Neural progenitor cell (in vitro differentiated cells): ENCODE data around the gene NCOR2. TPM values are rescaled to one million over a fixed set of nuclear protein-coding genes. Genes with fewer than 3 reads are reported as not detected.

Experiments used
- DNase-seq: peaks from one replicate; pipeline ENCODE4 v3.0.0-alpha.2; 2016; ENCODE audit warnings: low spot score
- H2AFZ ChIP-seq: fragments of 200-600 bp; sonication (generic); replicated peaks from 2 replicates; pipeline ENCODE4 v1.6.1; 2016; ENCODE audit warnings: antibody characterized with exemption
- H3F3A ChIP-seq: fragments of 200-600 bp; sonication (generic); 2 replicates; pipeline ENCODE4 v1.6.1; 2016; ENCODE audit warnings: antibody characterized with exemption, low read depth
- H3K27ac ChIP-seq: fragments of 200-600 bp; sonication (generic); 2 replicates; pipeline ENCODE4 v1.5.1; 2016; ENCODE audit warnings: mild to moderate bottlenecking
- H3K27me3 ChIP-seq: fragments of 200-600 bp; sonication (generic); 2 replicates; pipeline ENCODE4 v1.6.1; 2016; ENCODE audit warnings: mild to moderate bottlenecking, moderate library complexity
- H3K36me3 ChIP-seq: fragments of 200-600 bp; sonication (generic); 2 replicates; pipeline ENCODE4 v1.5.1; 2016
- H3K4me1 ChIP-seq: fragments of 200-600 bp; sonication (generic); 2 replicates; pipeline ENCODE4 v1.6.1; 2016; ENCODE audit warnings: mixed run types
- H3K4me2 ChIP-seq: fragments of 200-600 bp; sonication (generic); 2 replicates; pipeline ENCODE4 v1.6.1; 2016
- H3K4me3 ChIP-seq: fragments of 200-600 bp; sonication (generic); 2 replicates; pipeline ENCODE4 v1.5.1; 2016
- H3K79me2 ChIP-seq: fragments of 200-600 bp; sonication (generic); 2 replicates; pipeline ENCODE4 v1.6.1; 2016; ENCODE audit warnings: low read depth
- H3K9ac ChIP-seq: fragments of 200-600 bp; sonication (generic); 2 replicates; pipeline ENCODE4 v1.6.1; 2016
- H3K9me3 ChIP-seq: fragments of 200-600 bp; sonication (generic); 2 replicates; pipeline ENCODE4 v1.5.1; 2016; ENCODE audit warnings: low read depth
- H4K20me1 ChIP-seq: fragments of 200-600 bp; sonication (generic); 2 replicates; pipeline ENCODE4 v1.6.1; 2016; ENCODE audit warnings: low read depth
- H3K27ac Mint-ChIP-seq: 3 replicates; pipeline ENCODE4 v1.8.0; 2021; ENCODE audit warnings: mixed read lengths
- H3K27me3 Mint-ChIP-seq: 2 replicates; pipeline ENCODE4 v1.8.0; 2022; ENCODE audit warnings: low read depth, mild to moderate bottlenecking, inconsistent platforms, moderate library complexity, mixed read lengths; ENCODE audit not compliant: insufficient read depth
- H3K36me3 Mint-ChIP-seq: 3 replicates; pipeline ENCODE4 v1.8.0; 2021; ENCODE audit warnings: mixed read lengths
- H3K4me1 Mint-ChIP-seq: 3 replicates; pipeline ENCODE4 v1.8.0; 2021; ENCODE audit warnings: mixed read lengths
- H3K4me3 Mint-ChIP-seq: 3 replicates; pipeline ENCODE4 v1.8.0; 2021; ENCODE audit warnings: mild to moderate bottlenecking, moderate library complexity, mixed read lengths
- H3K9me3 Mint-ChIP-seq: 3 replicates; pipeline ENCODE4 v1.8.0; 2020; ENCODE audit warnings: mixed read lengths
- EZH2 ChIP-seq: fragments of 200-600 bp; sonication (generic); IDR thresholded peaks from 2 replicates; pipeline ENCODE4 v1.6.1; 2017; ENCODE audit warnings: antibody characterized with exemption, mild to moderate bottlenecking, moderate library complexity
- EZH2phosphoT487 ChIP-seq: fragments of 200-600 bp; sonication (generic); IDR thresholded peaks from 2 replicates; pipeline ENCODE4 v1.6.1; 2017; ENCODE audit warnings: antibody characterized with exemption
- total RNA-seq: library from RNA; depleted of rRNA; stranded (reverse); fragments of >200 nt; gene quantifications from 2 replicates; pipeline ENCODE4 v1.2.3, GENCODE V29; 2015; ENCODE audit warnings: low replicate concordance
- TF ChIP-seq, protein P1 (sequence below): fragments of 200-600 bp; sonication (generic); IDR thresholded peaks from 2 replicates; pipeline ENCODE4 v1.5.1; 2017; ENCODE audit warnings: antibody characterized with exemption, mild to moderate bottlenecking

Gene NCOR2
- total RNA-seq, 1 donor from 2014 or later: 14.3 TPM

DNA sequence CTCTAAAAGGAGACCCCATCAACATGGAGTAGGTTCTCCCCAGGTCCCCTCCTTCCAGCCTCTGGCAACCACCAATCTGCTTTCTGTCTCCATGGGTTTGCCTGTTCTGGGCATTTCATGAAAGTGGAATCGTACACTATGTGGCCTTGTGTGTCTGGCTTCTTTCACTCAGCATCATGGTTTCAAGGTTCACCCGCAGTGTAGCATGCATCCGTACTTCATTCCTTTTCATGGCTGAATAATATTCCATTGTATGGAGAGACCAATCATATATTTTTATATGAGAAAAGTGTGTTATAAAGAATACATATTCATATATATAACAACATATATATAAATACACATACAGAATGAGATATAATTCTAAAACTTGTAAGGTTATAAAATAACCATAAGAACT, 19.8 kb downstream of the NCOR2 start:
- peaks cover 56% of the 10 kb centered on the region for H3K4me1 ChIP-seq
- H3K4me1 Mint-ChIP-seq: peaks cover 77% of the 10 kb centered on the region

DNA sequence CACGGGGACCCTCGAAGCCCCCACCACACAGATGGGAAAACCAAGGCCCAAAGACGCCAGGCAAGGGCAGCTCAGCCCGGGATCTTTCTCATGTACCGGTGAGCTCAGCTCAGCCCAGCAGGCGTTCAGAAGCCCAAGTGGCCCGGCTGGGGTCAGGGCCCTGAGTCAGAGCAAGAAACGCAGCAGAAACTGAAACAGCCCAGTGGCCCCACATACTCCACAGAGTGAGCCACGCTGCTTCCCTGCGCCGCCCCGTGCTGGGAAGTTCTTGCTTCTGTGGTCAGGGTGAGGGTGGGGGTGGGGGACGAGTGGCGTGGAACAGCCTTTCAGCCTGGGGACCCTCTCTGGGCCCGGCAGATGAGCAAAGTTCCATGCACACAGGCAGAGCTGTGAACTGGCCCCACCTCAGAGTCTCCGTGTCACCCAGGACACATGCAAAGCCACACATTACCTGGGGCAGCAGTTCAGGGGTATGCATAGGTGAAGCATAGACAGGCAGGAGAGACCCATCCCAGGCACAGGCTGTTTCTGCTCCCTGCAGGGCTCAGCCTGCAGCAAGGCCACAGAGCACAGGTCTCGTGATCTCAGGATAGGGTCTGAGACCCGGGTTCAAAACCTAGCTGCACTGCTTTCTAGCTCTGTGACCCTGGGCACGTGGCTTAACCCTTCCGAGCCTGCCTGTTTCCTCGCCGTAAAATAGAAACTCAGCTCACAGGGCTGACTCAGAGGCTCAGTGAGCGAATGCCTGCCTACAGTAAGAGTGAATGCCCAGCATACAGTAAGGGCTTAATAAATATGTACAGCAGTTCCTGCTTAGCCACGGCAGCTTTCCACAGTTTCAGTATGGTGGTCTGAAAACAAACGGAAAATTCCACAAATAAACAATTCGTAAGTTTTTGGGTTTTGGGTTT, 21.6 kb downstream of the NCOR2 start:
- Mint-ChIP-seq H3K9me3 (no peaks in the 10 kb centered on the region), H3K27ac (no peak overlapping the region), H3K27me3 (peaks cover 8% of the 10 kb centered on the region), H3K36me3 (no peaks in the 10 kb centered on the region), H3K4me3 (no peak overlapping the region), H3K4me1 (peaks cover 62% of the 10 kb centered on the region)
- H3K9me3 ChIP-seq: no peaks in the 10 kb centered on the region
- H3K9ac ChIP-seq: no peak overlapping the region
- DNase-seq: no peak
- no peak overlapping the region for H2AFZ ChIP-seq
- H3F3A ChIP-seq: peaks cover 21% of the 10 kb centered on the region
- H4K20me1 ChIP-seq: peaks cover 87% of the 10 kb centered on the region
- H3K4me3 ChIP-seq: no peak overlapping the region
- TF ChIP-seq, protein P1, sequence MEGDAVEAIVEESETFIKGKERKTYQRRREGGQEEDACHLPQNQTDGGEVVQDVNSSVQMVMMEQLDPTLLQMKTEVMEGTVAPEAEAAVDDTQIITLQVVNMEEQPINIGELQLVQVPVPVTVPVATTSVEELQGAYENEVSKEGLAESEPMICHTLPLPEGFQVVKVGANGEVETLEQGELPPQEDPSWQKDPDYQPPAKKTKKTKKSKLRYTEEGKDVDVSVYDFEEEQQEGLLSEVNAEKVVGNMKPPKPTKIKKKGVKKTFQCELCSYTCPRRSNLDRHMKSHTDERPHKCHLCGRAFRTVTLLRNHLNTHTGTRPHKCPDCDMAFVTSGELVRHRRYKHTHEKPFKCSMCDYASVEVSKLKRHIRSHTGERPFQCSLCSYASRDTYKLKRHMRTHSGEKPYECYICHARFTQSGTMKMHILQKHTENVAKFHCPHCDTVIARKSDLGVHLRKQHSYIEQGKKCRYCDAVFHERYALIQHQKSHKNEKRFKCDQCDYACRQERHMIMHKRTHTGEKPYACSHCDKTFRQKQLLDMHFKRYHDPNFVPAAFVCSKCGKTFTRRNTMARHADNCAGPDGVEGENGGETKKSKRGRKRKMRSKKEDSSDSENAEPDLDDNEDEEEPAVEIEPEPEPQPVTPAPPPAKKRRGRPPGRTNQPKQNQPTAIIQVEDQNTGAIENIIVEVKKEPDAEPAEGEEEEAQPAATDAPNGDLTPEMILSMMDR: no peak
- TF ChIP-seq EZH2phosphoT487: no peak
- no peak for TF ChIP-seq EZH2
- H3K79me2 ChIP-seq: peaks cover 86% of the 10 kb centered on the region
- H3K36me3 ChIP-seq: no peaks in the 10 kb centered on the region
- H3K27ac ChIP-seq: no peak overlapping the region
- H3K4me2 ChIP-seq: no peak overlapping the region
- H3K27me3 ChIP-seq: no peaks in the 10 kb centered on the region
- H3K4me1 ChIP-seq: peaks cover 46% of the 10 kb centered on the region

More for the DNA sequence above, 19.8 kb downstream of the NCOR2 start:
- no peaks in the 10 kb centered on the region for H3K9me3 ChIP-seq
- DNase-seq: no peak
- peaks cover 96% of the 10 kb centered on the region for H3K79me2 ChIP-seq
- H3K27me3 ChIP-seq: no peaks in the 10 kb centered on the region
- Mint-ChIP-seq H3K9me3 (no peaks in the 10 kb centered on the region), H3K27me3 (peaks cover 12% of the 10 kb centered on the region), H3K36me3 (no peaks in the 10 kb centered on the region), H3K27ac (no peak overlapping the region), H3K4me3 (no peak overlapping the region)
- no peak overlapping the region for H3K9ac ChIP-seq
- H3K36me3 ChIP-seq: no peaks in the 10 kb centered on the region
- peaks cover 100% of the 10 kb centered on the region for H4K20me1 ChIP-seq
- no peak for TF ChIP-seq EZH2
- H3K4me2 ChIP-seq: no peak overlapping the region
- no peak overlapping the region for H3K27ac ChIP-seq
- H2AFZ ChIP-seq: no peak overlapping the region
- H3K4me3 ChIP-seq: no peak overlapping the region
- H3F3A ChIP-seq: peaks cover 34% of the 10 kb centered on the region

DNA sequence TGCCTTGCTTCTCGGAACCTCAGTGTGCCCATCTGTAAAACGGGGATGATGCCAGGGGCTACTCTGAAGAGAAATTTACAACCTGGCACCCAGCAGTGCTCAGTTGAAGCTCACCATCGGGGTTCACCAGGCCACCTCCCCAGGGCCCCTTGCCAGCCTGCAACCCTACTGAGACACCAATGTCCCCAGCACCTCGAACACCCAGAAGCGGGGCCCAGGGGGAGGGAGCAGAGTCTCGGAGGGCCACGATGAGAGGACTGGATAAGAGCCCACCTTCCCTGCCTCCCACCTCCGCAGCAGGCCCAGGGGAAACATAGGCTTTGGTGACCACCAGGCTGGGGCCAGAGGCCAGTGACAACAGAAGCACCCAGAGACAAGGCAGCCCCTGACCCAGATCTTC, 22.4 kb downstream of the NCOR2 start:
- Mint-ChIP-seq H3K4me1 (peaks cover 54% of the 10 kb centered on the region), H3K36me3 (no peaks in the 10 kb centered on the region), H3K9me3 (no peaks in the 10 kb centered on the region), H3K27ac (no peak overlapping the region), H3K27me3 (peaks cover 7% of the 10 kb centered on the region), H3K4me3 (no peak overlapping the region)
- Histone ChIP-seq H3K27me3 (no peaks in the 10 kb centered on the region), H3K9me3 (no peaks in the 10 kb centered on the region), H3F3A (peaks cover 21% of the 10 kb centered on the region), H2AFZ (no peak overlapping the region), H3K79me2 (peaks cover 82% of the 10 kb centered on the region), H3K27ac (no peak overlapping the region), H3K36me3 (no peaks in the 10 kb centered on the region), H3K4me2 (peak overlapping the region; percentile 73), H3K4me1 (peaks cover 44% of the 10 kb centered on the region), H3K9ac (no peak overlapping the region), H3K4me3 (no peak overlapping the region), H4K20me1 (peaks cover 82% of the 10 kb centered on the region)
- DNase-seq: no peak
- TF ChIP-seq, protein P1: no peak
- TF ChIP-seq EZH2: no peak
- no peak for TF ChIP-seq EZH2phosphoT487
